Measurements from ENCODE around the gene GOLGA6A.

GOLGA6A gene

GRCh38 chr15:74032046-74032445 is 50.3 kb downstream of the GOLGA6A start:
- H3K27ac ChIP-seq (ENCODE audit: low read depth, low read length): no peak overlapping the region
- H3K4me3 ChIP-seq (ENCODE audit: insufficient read depth, low read length, poor library complexity, severe bottlenecking): no peak overlapping the region
- no peaks in the 10 kb centered on the region for H3K9me2 ChIP-seq (replicated peaks; ENCODE audit: insufficient read depth, low read length)
- H4K20me1 ChIP-seq (ENCODE audit: low read depth, low read length): no peaks in the 10 kb centered on the region
- no peaks in the 10 kb centered on the region for H3K79me2 ChIP-seq (ENCODE audit: insufficient read depth, low read length)
- no peak overlapping the region for H2AFZ ChIP-seq (ENCODE audit: low read depth, low read length, severe bottlenecking)
- no peaks in the 10 kb centered on the region for H3K9me3 ChIP-seq (ENCODE audit: insufficient read depth, low read length)
- no peaks in the 10 kb centered on the region for H3K27me3 ChIP-seq (ENCODE audit: low read length)
- H3K9ac ChIP-seq (ENCODE audit: low read length): no peak overlapping the region
- H3F3A ChIP-seq (ENCODE audit: insufficient read depth): no peaks in the 10 kb centered on the region
- no peak overlapping the region for H3K4me2 ChIP-seq (ENCODE audit: low read depth, low read length, poor library complexity, severe bottlenecking)
- H3K36me3 ChIP-seq (ENCODE audit: low read length): peaks cover 2% of the 10 kb centered on the region; the same call in 1 of the 2 replicates
- no peak for TF ChIP-seq EZH2phosphoT487 (conservative IDR thresholded peaks at IDR 0.05; ENCODE audit: low read length)
- no peak for TF ChIP-seq CTCF (IDR thresholded peaks at IDR 0.05; ENCODE audit: insufficient read depth, low read length, poor library complexity, severe bottlenecking)

GRCh38 chr15:74028646-74029045 is 53.7 kb downstream of the GOLGA6A start:
- H3K4me3 ChIP-seq (ENCODE audit: insufficient read depth, low read length, poor library complexity, severe bottlenecking): no peak overlapping the region
- H3K4me2 ChIP-seq (ENCODE audit: low read depth, low read length, poor library complexity, severe bottlenecking): no peak overlapping the region
- no peaks in the 10 kb centered on the region for H3K27me3 ChIP-seq (ENCODE audit: low read length)
- no peaks in the 10 kb centered on the region for H3F3A ChIP-seq (ENCODE audit: insufficient read depth)
- TF ChIP-seq CTCF (IDR thresholded peaks at IDR 0.05; ENCODE audit: insufficient read depth, low read length, poor library complexity, severe bottlenecking) (no peak), EZH2phosphoT487 (conservative IDR thresholded peaks at IDR 0.05; ENCODE audit: low read length) (no peak)
- no peak overlapping the region for H2AFZ ChIP-seq (ENCODE audit: low read depth, low read length, severe bottlenecking)
- H3K27ac ChIP-seq (ENCODE audit: low read depth, low read length): no peak overlapping the region
- no peaks in the 10 kb centered on the region for H3K9me3 ChIP-seq (ENCODE audit: insufficient read depth, low read length)
- H3K79me2 ChIP-seq (ENCODE audit: insufficient read depth, low read length): no peaks in the 10 kb centered on the region
- H4K20me1 ChIP-seq (ENCODE audit: low read depth, low read length): no peaks in the 10 kb centered on the region
- peaks cover 2% of the 10 kb centered on the region; the same call in 1 of the 2 replicates for H3K36me3 ChIP-seq (ENCODE audit: low read length)
- no peaks in the 10 kb centered on the region for H3K9me2 ChIP-seq (replicated peaks; ENCODE audit: insufficient read depth, low read length)
- H3K9ac ChIP-seq (ENCODE audit: low read length): no peak overlapping the region

- Histone ChIP-seq H3K4me3 (ENCODE audit: insufficient read depth, low read length, poor library complexity, severe bottlenecking) (no peak overlapping the region), H4K20me1 (ENCODE audit: low read depth, low read length) (no peaks in the 10 kb centered on the region), H2AFZ (ENCODE audit: low read depth, low read length, severe bottlenecking) (no peak overlapping the region), H3K79me2 (ENCODE audit: insufficient read depth, low read length) (no peaks in the 10 kb centered on the region), H3F3A (ENCODE audit: insufficient read depth) (no peaks in the 10 kb centered on the region), H3K9me2 (replicated peaks; ENCODE audit: insufficient read depth, low read length) (no peaks in the 10 kb centered on the region), H3K27ac (ENCODE audit: low read depth, low read length) (no peak overlapping the region), H3K27me3 (ENCODE audit: low read length) (no peaks in the 10 kb centered on the region), H3K4me2 (ENCODE audit: low read depth, low read length, poor library complexity, severe bottlenecking) (no peak overlapping the region), H3K9me3 (ENCODE audit: insufficient read depth, low read length) (no peaks in the 10 kb centered on the region), H3K36me3 (ENCODE audit: low read length) (peaks cover 2% of the 10 kb centered on the region; the same call in 1 of the 2 replicates), H3K9ac (ENCODE audit: low read length) (no peak overlapping the region)
- no peak for TF ChIP-seq CTCF (IDR thresholded peaks at IDR 0.05; ENCODE audit: insufficient read depth, low read length, poor library complexity, severe bottlenecking)
- TF ChIP-seq EZH2phosphoT487 (conservative IDR thresholded peaks at IDR 0.05; ENCODE audit: low read length): no peak
Measured at GRCh38 chr15:74027688-74028087, 54.7 kb downstream of the GOLGA6A start.

Measured in SU-DHL-6 (cell line).